ENCODE data around the gene NDUFA13.

Gene NDUFA13

DNA sequence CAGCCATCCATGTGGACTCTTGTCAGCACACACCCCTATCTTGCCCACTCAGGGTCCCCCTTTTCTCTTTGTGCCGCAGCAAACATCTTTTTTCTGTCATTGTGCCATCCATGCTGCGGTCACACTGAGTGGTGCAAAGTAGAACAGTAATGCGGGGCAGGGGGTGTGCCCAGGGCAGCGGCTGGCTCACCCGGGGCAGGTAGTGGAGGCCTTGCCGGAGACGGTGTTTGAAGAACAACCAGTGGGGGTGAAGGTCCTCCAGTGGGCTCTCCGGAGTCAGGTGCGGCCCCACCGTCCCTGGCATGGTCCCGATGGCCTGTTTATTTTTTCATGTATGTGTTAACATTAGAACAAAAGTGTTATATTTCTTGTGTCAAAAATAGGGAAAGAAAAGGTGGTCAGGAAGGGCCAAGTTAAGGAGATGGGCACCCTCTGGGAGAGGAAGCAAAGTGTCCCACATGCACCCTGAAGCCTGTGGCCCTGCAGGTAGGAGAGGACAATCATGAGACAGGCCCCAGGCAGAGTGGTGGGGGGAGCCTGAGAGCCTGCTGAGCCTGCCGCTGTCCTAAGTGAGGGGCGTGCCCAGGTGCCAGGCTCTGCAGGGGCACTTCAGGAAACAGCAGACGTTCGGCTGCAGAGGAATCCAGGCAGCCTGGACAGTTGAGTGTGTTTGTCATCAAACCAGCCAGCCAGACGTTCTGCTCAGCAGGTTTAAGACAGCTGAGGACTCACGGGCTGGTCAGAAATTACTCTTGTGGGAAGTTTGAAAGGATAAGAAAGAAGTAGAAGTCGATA lies 13.0 kb upstream of the NDUFA13 start:
- TF ChIP-seq, protein P1, sequence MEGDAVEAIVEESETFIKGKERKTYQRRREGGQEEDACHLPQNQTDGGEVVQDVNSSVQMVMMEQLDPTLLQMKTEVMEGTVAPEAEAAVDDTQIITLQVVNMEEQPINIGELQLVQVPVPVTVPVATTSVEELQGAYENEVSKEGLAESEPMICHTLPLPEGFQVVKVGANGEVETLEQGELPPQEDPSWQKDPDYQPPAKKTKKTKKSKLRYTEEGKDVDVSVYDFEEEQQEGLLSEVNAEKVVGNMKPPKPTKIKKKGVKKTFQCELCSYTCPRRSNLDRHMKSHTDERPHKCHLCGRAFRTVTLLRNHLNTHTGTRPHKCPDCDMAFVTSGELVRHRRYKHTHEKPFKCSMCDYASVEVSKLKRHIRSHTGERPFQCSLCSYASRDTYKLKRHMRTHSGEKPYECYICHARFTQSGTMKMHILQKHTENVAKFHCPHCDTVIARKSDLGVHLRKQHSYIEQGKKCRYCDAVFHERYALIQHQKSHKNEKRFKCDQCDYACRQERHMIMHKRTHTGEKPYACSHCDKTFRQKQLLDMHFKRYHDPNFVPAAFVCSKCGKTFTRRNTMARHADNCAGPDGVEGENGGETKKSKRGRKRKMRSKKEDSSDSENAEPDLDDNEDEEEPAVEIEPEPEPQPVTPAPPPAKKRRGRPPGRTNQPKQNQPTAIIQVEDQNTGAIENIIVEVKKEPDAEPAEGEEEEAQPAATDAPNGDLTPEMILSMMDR (conservative IDR thresholded peaks at IDR 0.05; ENCODE audit: control insufficient read depth, insufficient read depth, low read depth, low read length), result no peak
- DNase-seq (ENCODE audit: low read depth), result no peak
- no peak overlapping the region for H3K4me3 ChIP-seq (ENCODE audit: control insufficient read depth, low read depth, low read length)

DNA sequence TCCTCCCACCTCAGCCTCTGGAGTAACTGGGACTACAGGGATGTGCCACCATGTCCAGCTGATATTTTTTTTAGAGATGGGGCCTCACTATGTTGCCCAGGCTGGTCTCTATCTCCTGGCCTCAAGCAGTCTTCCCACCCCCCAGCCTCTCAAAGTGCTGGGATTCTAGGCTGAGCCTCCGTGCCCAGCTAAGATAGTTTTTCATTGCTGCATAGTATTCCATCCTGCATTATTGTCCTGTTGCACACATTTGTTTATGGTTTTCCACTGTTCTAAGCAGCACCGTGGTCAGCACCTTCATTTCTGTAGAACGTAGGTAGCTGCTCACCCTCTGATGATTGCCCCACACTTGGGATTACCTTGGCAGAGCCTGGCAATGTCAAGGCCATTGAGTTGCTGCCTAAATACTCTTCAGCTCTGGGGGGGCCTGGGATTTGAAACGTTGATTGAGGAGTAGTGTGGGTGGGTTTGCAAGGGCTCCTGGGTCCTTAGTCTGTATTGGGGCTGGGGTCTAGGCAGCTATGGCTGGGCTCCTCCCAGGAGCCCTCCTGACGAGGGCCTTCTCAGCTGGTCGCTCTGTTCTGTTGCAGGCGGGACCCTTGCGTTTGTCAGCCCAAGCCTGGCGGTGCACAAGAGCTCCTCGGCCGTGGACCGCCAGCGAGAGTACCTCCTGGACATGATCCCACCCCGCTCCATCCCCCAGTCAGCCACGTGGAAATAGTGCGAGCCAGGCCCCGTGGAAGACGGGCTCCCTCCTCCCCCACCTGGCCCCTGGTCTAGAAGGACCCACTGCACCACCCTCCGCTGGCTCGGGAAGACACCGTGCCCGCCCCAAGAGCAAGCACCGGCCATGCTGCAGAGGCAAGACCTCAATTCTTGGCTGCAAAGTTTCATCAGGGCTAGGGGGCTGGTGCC lies 11.0 kb upstream of the NDUFA13 start:
- H3K4me3 ChIP-seq (ENCODE audit: control insufficient read depth, low read depth, low read length), result no peak overlapping the region
- DNase-seq (ENCODE audit: low read depth), result no peak
- TF ChIP-seq, protein P1 (conservative IDR thresholded peaks at IDR 0.05; ENCODE audit: control insufficient read depth, insufficient read depth, low read depth, low read length), result no peak

DNA sequence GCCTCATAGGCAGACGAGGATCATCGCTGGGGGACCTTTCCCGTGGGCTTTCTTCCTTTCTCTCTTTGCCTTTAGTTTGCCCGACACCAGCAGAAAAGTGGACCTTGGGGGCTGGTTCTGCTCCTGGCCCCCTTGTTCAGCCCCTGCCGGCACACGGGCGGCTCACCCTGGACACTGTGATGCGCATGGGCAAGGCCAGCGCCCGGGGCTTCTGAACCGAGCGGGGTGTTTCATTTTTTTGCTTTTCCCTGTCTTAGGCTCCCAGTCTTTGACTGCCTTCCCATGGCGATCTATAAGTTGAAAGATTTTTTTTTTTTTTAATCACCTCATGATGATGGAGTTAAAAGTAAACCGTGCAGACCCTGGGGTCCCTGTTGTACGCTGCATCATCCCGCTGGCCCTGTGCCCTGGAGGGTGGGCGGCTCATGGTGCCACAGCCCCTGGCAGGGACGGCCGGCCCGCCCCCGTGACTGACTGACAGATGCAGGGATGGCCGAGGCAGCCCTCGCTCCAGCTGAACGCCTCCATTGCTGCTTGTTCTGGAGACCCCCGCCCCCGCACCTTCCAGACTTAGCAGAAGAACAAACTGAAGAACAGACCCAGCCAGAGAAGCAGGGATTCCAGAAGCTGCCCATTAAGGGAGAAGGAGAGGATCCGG lies 10.2 kb upstream of the NDUFA13 start:
- H3K4me3 ChIP-seq (ENCODE audit: control insufficient read depth, low read depth, low read length), result no peak overlapping the region
- DNase-seq (ENCODE audit: low read depth), result no peak
- TF ChIP-seq, protein P1 (conservative IDR thresholded peaks at IDR 0.05; ENCODE audit: control insufficient read depth, insufficient read depth, low read depth, low read length), result no peak

DNA sequence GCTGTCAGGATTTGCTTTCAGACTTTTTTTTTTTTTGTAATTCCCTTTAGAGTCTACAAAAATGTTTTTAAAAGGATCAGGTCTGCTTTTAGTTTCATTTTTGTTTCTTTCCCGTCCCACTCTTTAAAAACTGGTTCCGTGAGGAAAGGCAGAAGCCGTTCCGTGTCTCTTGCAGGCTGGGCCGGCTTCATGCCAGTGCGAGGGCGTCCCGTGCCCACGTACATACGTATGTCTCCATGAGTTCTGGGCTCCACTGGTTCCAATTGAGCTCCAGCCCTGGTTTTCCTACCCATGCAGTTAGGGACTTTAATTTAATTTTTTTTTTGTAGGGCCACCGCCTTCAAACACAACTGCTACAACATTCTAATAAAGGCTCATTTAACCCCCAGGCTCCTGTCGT lies 9.4 kb upstream of the NDUFA13 start:
- TF ChIP-seq, protein P1 (conservative IDR thresholded peaks at IDR 0.05; ENCODE audit: control insufficient read depth, insufficient read depth, low read depth, low read length), result no peak
- DNase-seq (ENCODE audit: low read depth), result no peak

DNA sequence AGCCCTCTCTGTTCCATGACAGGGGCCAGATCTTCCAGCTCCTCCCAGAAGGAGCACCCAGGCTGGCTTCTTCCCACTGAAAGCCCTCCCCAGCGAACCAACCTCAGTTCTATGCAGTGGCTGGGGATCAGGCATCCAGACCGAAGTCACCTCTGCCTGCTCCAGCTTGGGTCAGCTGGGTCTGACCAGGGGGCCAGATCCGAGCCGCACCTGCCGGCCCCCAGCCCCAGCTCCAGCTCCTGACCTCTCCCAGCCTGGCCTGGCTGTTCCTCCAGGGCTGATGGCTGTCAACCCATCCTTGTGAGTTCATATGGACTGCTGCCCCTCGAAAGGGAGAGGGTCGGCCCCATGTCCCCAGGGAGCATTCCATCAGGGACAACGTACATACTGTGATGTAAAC lies 8.7 kb upstream of the NDUFA13 start:
- no peak overlapping the region for H3K4me3 ChIP-seq (ENCODE audit: control insufficient read depth, low read depth, low read length)
- no peak for DNase-seq (ENCODE audit: low read depth)
- TF ChIP-seq, protein P1 (conservative IDR thresholded peaks at IDR 0.05; ENCODE audit: control insufficient read depth, insufficient read depth, low read depth, low read length), result no peak

More for the DNA sequence above, 9.4 kb upstream of the NDUFA13 start:
- H3K4me3 ChIP-seq (ENCODE audit: control insufficient read depth, low read depth, low read length), result no peak overlapping the region

DNA sequence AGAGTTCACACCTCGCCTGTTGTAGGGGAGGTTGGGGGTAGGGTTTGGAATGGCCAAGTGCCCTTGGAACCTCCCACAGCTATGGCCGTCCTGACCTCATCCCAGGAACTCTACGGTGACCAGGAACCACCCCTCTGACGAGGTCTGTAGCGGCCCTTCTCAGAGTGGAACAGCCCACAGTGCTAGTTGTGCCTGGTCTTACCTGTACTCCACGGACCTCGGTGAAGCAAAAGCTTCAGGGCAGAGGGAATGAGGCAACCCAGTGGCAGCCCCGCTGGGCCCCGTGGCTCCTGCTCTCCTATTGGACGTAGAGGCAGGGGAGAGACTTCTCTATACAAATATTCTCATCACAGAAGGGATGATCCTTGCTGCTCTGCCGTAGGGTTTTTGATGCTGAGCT lies 7.8 kb upstream of the NDUFA13 start:
- no peak for DNase-seq (ENCODE audit: low read depth)
- H3K4me3 ChIP-seq (ENCODE audit: control insufficient read depth, low read depth, low read length), result no peak overlapping the region
- TF ChIP-seq, protein P1 (conservative IDR thresholded peaks at IDR 0.05; ENCODE audit: control insufficient read depth, insufficient read depth, low read depth, low read length), result no peak
